ENCODE results near the gene PXYLP1. TPM values are rescaled to one million over a fixed set of nuclear protein-coding genes. Genes with fewer than 3 reads are reported as not detected.

Gene PXYLP1
- total and polyA plus RNA-seq, 7 donors, result 2.4 to 12.2 (median 5.8) TPM

DNA sequence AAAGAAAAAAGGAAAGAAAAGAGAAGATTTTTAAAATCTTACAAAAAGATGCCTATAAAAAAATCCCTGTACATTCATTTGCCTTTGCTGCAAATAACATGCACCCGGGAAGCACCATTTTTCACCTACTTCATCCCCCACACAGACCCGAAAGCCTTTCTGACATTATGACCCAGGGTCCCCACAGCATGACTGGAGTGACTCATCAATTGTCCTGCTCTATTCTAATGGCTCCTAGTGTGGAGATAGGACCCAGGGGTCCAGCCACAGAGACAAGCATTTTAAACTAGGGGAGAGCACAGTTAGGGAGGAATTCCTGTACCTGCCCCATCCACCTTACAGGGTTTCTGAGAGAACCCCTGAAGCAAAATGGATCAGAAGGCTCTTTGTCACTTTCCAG lies 14.7 kb upstream of the PXYLP1 start:
- Histone ChIP-seq H3K27me3 (no peaks in the 10 kb centered on the region), H3K27ac (no peak overlapping the region), H3K4me1 (no peaks in the 10 kb centered on the region), H3K36me3 (no peaks in the 10 kb centered on the region), H3K4me3 (no peak overlapping the region), H3K9me3 (no peaks in the 10 kb centered on the region)
- no peak for DNase-seq
- WGBS, 2 donors, result 79 to 82% methylated on average over 2 of the region's 2 CpGs
- intact Hi-C loops (cut with DNase I), result no loop called here
- TF ChIP-seq, protein P1, sequence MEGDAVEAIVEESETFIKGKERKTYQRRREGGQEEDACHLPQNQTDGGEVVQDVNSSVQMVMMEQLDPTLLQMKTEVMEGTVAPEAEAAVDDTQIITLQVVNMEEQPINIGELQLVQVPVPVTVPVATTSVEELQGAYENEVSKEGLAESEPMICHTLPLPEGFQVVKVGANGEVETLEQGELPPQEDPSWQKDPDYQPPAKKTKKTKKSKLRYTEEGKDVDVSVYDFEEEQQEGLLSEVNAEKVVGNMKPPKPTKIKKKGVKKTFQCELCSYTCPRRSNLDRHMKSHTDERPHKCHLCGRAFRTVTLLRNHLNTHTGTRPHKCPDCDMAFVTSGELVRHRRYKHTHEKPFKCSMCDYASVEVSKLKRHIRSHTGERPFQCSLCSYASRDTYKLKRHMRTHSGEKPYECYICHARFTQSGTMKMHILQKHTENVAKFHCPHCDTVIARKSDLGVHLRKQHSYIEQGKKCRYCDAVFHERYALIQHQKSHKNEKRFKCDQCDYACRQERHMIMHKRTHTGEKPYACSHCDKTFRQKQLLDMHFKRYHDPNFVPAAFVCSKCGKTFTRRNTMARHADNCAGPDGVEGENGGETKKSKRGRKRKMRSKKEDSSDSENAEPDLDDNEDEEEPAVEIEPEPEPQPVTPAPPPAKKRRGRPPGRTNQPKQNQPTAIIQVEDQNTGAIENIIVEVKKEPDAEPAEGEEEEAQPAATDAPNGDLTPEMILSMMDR (IDR thresholded peaks at IDR 0.05), result no peak
- TF ChIP-seq POLR2AphosphoS5 (IDR thresholded peaks at IDR 0.05) (no peak), EP300 (IDR thresholded peaks at IDR 0.05) (no peak), POLR2A (IDR thresholded peaks at IDR 0.05) (no peak)

DNA sequence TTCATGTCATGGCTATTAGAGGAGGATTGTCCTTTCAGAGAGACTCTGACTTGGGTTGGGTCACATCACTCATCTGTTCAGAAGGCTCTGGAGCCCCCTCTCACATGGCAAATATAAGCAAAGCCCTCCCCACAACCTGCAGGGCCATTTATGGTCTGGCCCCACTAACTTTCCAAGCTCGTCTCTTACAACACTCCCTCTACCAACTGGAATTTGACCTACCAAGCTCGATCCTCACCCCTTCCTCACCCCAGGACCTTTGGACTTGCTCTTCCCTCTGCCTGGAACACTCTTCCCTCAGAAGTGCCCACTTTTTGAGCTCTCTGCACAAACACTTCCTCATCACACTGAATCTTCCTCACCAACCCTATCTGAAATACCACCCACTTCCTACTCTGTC lies 14.2 kb upstream of the PXYLP1 start:
- 27 to 73% methylated on average over 2 of the region's 2 CpGs for WGBS, 2 donors

DNA sequence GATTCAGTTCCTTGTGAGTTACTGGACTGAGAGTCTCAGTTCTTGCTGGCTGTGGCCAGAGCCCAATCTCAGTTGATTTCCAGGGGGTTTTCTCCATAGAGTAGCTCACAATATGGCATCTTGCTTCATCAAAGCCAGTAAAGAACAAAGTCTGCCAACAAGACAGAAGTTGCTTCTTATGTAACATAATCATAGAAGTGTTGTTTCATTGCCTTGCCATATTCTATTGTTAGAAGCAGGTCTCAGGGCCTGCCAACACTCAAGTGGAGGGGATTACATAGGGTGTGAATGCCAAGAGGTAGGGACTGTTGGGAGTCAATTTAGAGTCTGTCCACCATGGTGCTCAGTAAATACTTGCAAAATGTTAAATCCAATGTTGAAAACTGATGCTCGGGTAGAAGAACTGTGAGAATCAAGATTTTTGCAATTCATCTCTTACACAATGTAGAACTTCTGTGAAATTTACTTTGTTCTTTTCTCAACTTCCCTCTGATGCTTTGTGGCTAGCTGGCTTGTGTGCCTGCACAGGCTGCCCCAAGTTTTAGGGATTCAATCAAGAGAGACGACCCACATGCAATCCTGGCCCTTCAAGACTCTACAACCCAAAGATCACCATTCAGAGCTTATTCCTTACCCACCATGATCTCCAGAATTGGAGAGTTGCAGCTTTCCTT lies 13.3 kb upstream of the PXYLP1 start:
- 63 to 64% methylated on average over 2 of the region's 2 CpGs for WGBS, 2 donors

More for the DNA sequence above, 14.2 kb upstream of the PXYLP1 start:
- Histone ChIP-seq H3K27me3 (no peaks in the 10 kb centered on the region), H3K27ac (no peak overlapping the region), H3K9me3 (no peaks in the 10 kb centered on the region), H3K4me1 (no peaks in the 10 kb centered on the region), H3K4me3 (no peak overlapping the region), H3K36me3 (no peaks in the 10 kb centered on the region)
- intact Hi-C loops (cut with DNase I), result no loop called here
- TF ChIP-seq, protein P1 (IDR thresholded peaks at IDR 0.05), result no peak
- TF ChIP-seq POLR2A (IDR thresholded peaks at IDR 0.05) (no peak), EP300 (IDR thresholded peaks at IDR 0.05) (no peak), POLR2AphosphoS5 (IDR thresholded peaks at IDR 0.05) (no peak)
- DNase-seq, result no peak

DNA sequence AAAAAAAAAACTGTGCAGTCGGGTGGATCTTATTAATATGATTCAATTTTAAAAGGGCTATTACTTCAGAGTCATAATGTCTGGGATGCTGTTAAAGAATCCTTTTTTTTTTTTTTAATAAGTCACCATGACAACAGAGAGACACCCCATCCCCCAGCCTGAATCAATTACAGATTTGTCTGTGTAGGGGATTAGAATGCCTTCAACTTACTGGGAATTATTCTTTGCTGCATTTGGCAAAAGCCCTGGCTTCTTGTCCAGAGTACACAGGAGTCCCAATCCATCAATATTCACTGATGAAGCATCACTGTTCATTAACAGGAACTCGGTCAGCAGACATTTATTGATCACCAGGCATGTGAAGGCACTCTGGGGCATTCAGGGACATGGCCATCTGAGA lies 12.7 kb upstream of the PXYLP1 start:
- H3K4me3 ChIP-seq, result no peak overlapping the region
- no peak overlapping the region for H3K27ac ChIP-seq
- H3K4me1 ChIP-seq, result no peaks in the 10 kb centered on the region
- no peaks in the 10 kb centered on the region for H3K9me3 ChIP-seq
- no peaks in the 10 kb centered on the region for H3K36me3 ChIP-seq
- no peaks in the 10 kb centered on the region for H3K27me3 ChIP-seq
- 80 to 84% methylated on average over 2 of the region's 2 CpGs for WGBS, 2 donors
- no peak for DNase-seq
- no peak for TF ChIP-seq POLR2A (IDR thresholded peaks at IDR 0.05)
- no peak for TF ChIP-seq POLR2AphosphoS5 (IDR thresholded peaks at IDR 0.05)
- TF ChIP-seq, protein P1 (IDR thresholded peaks at IDR 0.05), result no peak
- no peak for TF ChIP-seq EP300 (IDR thresholded peaks at IDR 0.05)
- intact Hi-C loops (cut with DNase I), result no loop called here

More for the DNA sequence above, 13.3 kb upstream of the PXYLP1 start:
- H3K4me1 ChIP-seq, result no peaks in the 10 kb centered on the region
- intact Hi-C loops (cut with DNase I), result no loop called here
- no peak overlapping the region for H3K27ac ChIP-seq
- no peaks in the 10 kb centered on the region for H3K9me3 ChIP-seq
- DNase-seq, result no peak
- TF ChIP-seq, protein P1 (IDR thresholded peaks at IDR 0.05), result no peak
- TF ChIP-seq POLR2A (IDR thresholded peaks at IDR 0.05), result no peak
- TF ChIP-seq POLR2AphosphoS5 (IDR thresholded peaks at IDR 0.05), result no peak
- TF ChIP-seq EP300 (IDR thresholded peaks at IDR 0.05), result no peak
- H3K27me3 ChIP-seq, result no peaks in the 10 kb centered on the region
- no peak overlapping the region for H3K4me3 ChIP-seq
- no peaks in the 10 kb centered on the region for H3K36me3 ChIP-seq

Data from sigmoid colon (tissue), 7 donors.